Right lobe of liver (tissue), 6 donors: ENCODE results near the gene XPO6. TPM values are rescaled to one million over a fixed set of nuclear protein-coding genes. Genes with fewer than 3 reads are reported as not detected.
A peak's percentile ranks its signal among the peaks of the same experiment; 100 is the strongest.

Experiments
- ATAC-seq, 4 donors: fragments of 200-7000 bp; cut with Tn5 transposase; one replicate each; pipeline ENCODE4 v1.9.1; 2020; ENCODE audit warnings: mild to moderate bottlenecking in 4 of 4, moderate library complexity in 4 of 4
- DNase-seq, 3 donors: peaks; one replicate each; pipeline ENCODE4 v3.0.0-alpha.2; 2020
- H3K27ac ChIP-seq, 3 donors: fragments of 200-600 bp; one replicate each; pipeline ENCODE4 v1.8.0; 2022
- H3K27me3 ChIP-seq, 2 donors: fragments of 200-600 bp; one replicate each; pipeline ENCODE4 v1.8.0; 2022
- H3K36me3 ChIP-seq, 4 donors: fragments of 200-600 bp; sonication (generic) in 1 of 4; one replicate each; pipeline versions ENCODE4 v1.5.1 to v1.8.0; 2017 to 2022; ENCODE audit warnings: control low read depth in 1 of 4
- H3K4me1 ChIP-seq, 4 donors: fragments of 200-600 bp; sonication (generic) in 1 of 4; one replicate each; pipeline versions ENCODE4 v1.5.1 to v1.8.0; 2017 to 2022; ENCODE audit warnings: control low read depth in 1 of 4
- H3K4me3 ChIP-seq, 3 donors: fragments of 200-600 bp; one replicate each; pipeline ENCODE4 v1.8.0; 2022
- H3K9me3 ChIP-seq, 4 donors: fragments of 200-600 bp; sonication (generic) in 1 of 4; one replicate each; pipeline versions ENCODE4 v1.5.1 to v1.8.0; 2017 to 2022; ENCODE audit warnings: control low read depth in 1 of 4
- CTCF ChIP-seq, 4 donors: fragments of 200-600 bp in 3 of 4; fragments of 450-650 bp in 1 of 4; IDR thresholded peaks; one replicate each; pipeline versions ENCODE4 v1.5.1 to v1.8.0; 2016 to 2022; ENCODE audit warnings: antibody characterized with exemption in 4 of 4, mild to moderate bottlenecking in 2 of 4
- POLR2A ChIP-seq: fragments of 450-650 bp; IDR thresholded peaks from one replicate; pipeline ENCODE4 v1.6.1; 2017; ENCODE audit warnings: antibody characterized with exemption, mild to moderate bottlenecking
- WGBS: methylation state at CpG from one replicate; pipeline ENCODE4 v1.1.6; 2018; ENCODE audit warnings: low coverage, low lambda C conversion rate; ENCODE audit not compliant: insufficient coverage; ENCODE audit errors: missing lambda C conversion rate; 5-methylcytosine and 5-hydroxymethylcytosine counted together
- intact Hi-C, 2 donors: fragments of 100-400 bp; cut with DNase I; formaldehyde crosslinking; loops; one replicate each; pipeline versions ENCODE4 v1.11.2 to v1.14.1; 2022
- total RNA-seq, 6 experiments: library from RNA; depleted of rRNA in 2 of 6; stranded (reverse); fragments of >200 nt in 2 of 6; fragmentation: NEBNext Ultra II Directional in 3 of 6; extraction: Animal tissue kit (Norgen Biotek cat#: 25700) in 3 of 6; gene quantifications; one replicate each; pipeline versions ENCODE4 v1.1.0 to v1.2.4, GENCODE V29; 2016 to 2023
- donor health status: DM: no; HTN: yes; CAD: no.
- donor health status: DM: no; HTN: no; CAD: no.
- donor health status: DM: no; HTN: no; CAD: no.
- donor health status: DM: no; HTN: yes; CAD: no.
- donor health status: DM: no; HTN: yes; CAD: no.

The XPO6 gene
- total RNA-seq, 6 experiments from 2014 or later = 41.8 to 62.1 (median 51.3) TPM

GRCh38 chr16:28167730-28168129, 44.0 kb downstream of the XPO6 start:
- DNase-seq = no peak

GRCh38 chr16:28167221-28167620, 44.5 kb downstream of the XPO6 start:
- H3K27me3 ChIP-seq = no peaks in the 10 kb centered on the region
- DNase-seq = no peak
- 64% methylated on average over 7 of the region's 7 CpGs for WGBS
- no peak overlapping the region for H3K27ac ChIP-seq
- peak in 3 of 4 donors; percentile 45 to 58 (median 54) for ATAC-seq
- TF ChIP-seq CTCF (IDR thresholded peaks at IDR 0.05) (no peak), POLR2A (no peak)
- no peak overlapping the region for H3K4me3 ChIP-seq
- no peaks in the 10 kb centered on the region for H3K4me1 ChIP-seq
- H3K36me3 ChIP-seq = peaks cover 0 to 44% (median 14%) of the 10 kb centered on the region in 4 donors
- no peaks in the 10 kb centered on the region for H3K9me3 ChIP-seq
- intact Hi-C loops = no loop called here

More at GRCh38 chr16:28167730-28168129, 44.0 kb downstream of the XPO6 start:
- TF ChIP-seq POLR2A = no peak
- TF ChIP-seq CTCF (IDR thresholded peaks at IDR 0.05) = no peak
- no peak overlapping the region for H3K27ac ChIP-seq
- intact Hi-C loops = no loop called here
- H3K4me1 ChIP-seq = no peaks in the 10 kb centered on the region
- H3K36me3 ChIP-seq = peaks cover 0 to 47% (median 14%) of the 10 kb centered on the region in 4 donors
- no peak for ATAC-seq
- no peak overlapping the region for H3K4me3 ChIP-seq
- WGBS = 85% methylated on average over 2 of the region's 3 CpGs
- H3K27me3 ChIP-seq = no peaks in the 10 kb centered on the region
- H3K9me3 ChIP-seq = no peaks in the 10 kb centered on the region

GRCh38 chr16:28166394-28167208, 45.2 kb downstream of the XPO6 start:
- no peak overlapping the region for H3K27ac ChIP-seq
- DNase-seq (no peak), ATAC-seq (peak in 1 of 4 donors; percentile 60)
- no peaks in the 10 kb centered on the region for H3K4me1 ChIP-seq
- WGBS = 79% methylated on average over 5 of the region's 5 CpGs
- intact Hi-C loops = no loop called here
- TF ChIP-seq CTCF (IDR thresholded peaks at IDR 0.05) (no peak), POLR2A (no peak)
- peaks cover 0 to 41% (median 14%) of the 10 kb centered on the region in 4 donors for H3K36me3 ChIP-seq
- H3K27me3 ChIP-seq = no peaks in the 10 kb centered on the region
- H3K9me3 ChIP-seq = no peaks in the 10 kb centered on the region
- H3K4me3 ChIP-seq = no peak overlapping the region

- no peak for DNase-seq
- Histone ChIP-seq H3K36me3 (peaks cover 0 to 41% (median 14%) of the 10 kb centered on the region in 4 donors), H3K4me1 (peaks cover 0 to 3% (median 0%) of the 10 kb centered on the region in 4 donors), H3K27ac (no peak overlapping the region), H3K27me3 (no peaks in the 10 kb centered on the region), H3K4me3 (no peak overlapping the region), H3K9me3 (no peaks in the 10 kb centered on the region)
- ATAC-seq = peak in 1 of 4 donors; percentile 22
- TF ChIP-seq POLR2A = no peak
- TF ChIP-seq CTCF (IDR thresholded peaks at IDR 0.05) = no peak
- intact Hi-C loops = no loop called here
- 82% methylated on average over 1 of the region's 1 CpG for WGBS
Observed at GRCh38 chr16:28165598-28165997, 46.2 kb downstream of the XPO6 start.
